ENCODE data around the gene CENPF.
"Not testable (repeated sequence)": the region's sequence is repeated elsewhere in the genome, so short reads cannot be mapped to it uniquely, and the experiment has no call there.

The CENPF gene

GRCh38 chr1:214583824-214584554 is 19.0 kb upstream of the CENPF start:
- no peak for DNase-seq

- DNase-seq, result no peak
Measured at GRCh38 chr1:214584805-214585766, 17.9 kb upstream of the CENPF start.

DNA sequence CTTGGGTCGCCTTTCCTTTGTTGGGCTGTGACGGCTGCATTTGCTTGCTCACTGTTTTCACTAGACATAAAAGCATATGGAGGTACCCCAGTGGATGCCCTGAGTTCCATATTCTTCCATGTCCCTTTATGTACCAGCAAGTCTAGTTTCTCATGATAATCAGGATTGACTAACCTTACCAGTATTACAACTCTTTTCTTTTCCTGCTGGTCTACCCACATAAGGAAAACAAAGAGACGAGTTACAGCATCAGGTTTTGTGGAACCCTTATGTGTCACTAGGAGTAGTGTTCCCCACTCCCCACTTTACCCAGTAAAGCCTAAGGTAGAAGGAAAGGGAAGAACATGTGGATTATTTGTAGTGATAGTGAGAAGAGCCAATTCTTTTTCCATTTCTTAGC is 16.4 kb upstream of the CENPF start:
- no peak for DNase-seq

- no peak for DNase-seq
Measured at GRCh38 chr1:214587165-214587564, 15.8 kb upstream of the CENPF start.

DNA sequence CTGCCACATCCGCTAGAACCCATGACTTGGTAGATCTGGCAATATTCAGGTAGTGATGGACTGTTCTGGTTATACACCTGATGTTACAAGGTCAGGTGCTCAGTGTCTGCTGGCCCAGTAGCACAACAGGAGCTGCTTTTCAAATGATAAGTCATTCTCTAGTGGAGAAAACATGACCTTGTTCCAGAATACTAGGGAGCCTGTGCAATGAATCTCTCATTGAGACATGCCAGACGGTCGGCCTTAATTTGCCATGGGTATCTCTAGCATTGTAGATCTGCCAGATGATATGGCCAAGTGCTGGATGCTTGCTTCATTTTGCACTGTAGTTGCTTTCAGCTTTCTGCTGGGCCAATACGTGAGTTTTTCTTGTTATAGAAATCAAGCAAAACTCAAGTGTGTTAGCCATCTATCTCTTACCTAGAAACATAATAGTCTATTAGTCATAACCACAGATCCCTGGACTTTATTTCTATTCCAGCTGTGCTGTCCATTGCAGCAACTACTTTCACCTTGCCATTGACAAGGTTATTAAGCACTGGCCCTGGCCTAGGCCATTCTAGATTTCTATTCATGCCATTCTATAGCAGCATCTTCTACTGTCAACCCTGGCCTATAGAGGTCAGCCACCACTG is 13.9 kb upstream of the CENPF start:
- no peak for DNase-seq

- no peak for DNase-seq
Measured at GRCh38 chr1:214590696-214591095, 12.3 kb upstream of the CENPF start.

- DNase-seq, result not testable (repeated sequence)
Measured at GRCh38 chr1:214591918-214592317, 11.1 kb upstream of the CENPF start.

DNA sequence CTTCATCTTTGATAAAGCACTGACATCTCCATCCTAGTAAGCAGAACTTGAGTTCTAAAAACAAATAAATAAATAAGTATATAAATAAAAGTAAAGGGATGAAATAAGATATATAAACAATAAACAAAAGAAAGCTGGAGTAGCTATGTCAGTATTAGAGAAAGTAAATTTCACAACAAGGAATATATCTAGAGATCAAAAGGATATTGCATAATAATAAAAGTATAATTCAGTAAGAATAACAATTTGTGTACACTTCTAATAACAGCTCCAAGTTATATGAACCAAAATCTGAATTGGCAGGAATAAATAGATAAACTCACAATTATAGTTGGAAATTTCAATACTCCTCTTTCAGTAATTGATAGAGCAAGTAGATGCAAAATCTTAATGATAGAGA is 9.8 kb upstream of the CENPF start:
- DNase-seq, result no peak

DNA sequence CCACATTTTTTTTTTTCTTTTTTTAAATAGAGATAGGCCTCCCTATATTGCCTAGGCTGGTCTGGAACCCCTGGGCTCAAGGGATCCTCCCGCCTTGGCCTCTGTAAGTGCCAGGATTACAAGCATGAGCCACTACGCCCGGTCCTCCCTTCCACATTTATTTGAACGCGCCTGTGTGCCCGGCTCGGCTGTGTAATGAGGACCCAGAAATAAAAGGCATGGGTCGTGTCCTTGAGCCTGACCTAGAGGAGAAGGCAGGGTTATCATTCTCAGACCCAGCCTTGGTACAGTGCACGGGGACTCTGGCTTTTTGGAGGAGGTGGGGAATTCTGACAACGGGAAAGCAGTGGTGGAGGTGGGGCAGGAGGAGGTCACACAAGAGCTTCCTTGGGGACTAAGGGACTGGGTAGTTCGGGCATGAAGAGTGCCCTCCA is 841 bp downstream of the CENPF start:
- no peak for DNase-seq

- no peak for DNase-seq
Measured at GRCh38 chr1:214604523-214604922, 1.5 kb downstream of the CENPF start.

DNA sequence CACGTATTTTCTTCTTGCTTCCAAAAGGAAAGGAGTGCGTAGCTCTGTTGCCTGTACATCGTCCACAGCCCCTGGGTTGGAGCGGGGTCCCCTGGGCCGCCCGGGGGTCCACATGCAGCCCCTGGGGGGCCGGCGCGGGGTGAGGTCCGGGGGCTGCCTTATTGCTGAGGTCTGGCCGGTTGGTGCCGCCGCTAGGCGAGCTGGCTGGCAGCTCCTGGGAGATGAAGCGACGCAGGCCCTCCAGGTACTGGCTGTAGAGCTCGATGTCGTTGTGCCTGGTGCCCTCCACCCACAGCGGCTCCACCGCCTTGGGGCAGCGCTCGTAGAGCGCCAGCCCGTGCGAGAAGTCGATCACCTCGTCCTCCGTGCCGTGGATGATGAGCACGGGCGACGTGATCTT is 2.5 kb downstream of the CENPF start:
- not testable (repeated sequence) for DNase-seq

GRCh38 chr1:214605933-214606925 is 3.2 kb downstream of the CENPF start:
- not testable (repeated sequence) for DNase-seq

- DNase-seq, result not testable (repeated sequence)
Measured at GRCh38 chr1:214607492-214608215, 4.7 kb downstream of the CENPF start.

DNA sequence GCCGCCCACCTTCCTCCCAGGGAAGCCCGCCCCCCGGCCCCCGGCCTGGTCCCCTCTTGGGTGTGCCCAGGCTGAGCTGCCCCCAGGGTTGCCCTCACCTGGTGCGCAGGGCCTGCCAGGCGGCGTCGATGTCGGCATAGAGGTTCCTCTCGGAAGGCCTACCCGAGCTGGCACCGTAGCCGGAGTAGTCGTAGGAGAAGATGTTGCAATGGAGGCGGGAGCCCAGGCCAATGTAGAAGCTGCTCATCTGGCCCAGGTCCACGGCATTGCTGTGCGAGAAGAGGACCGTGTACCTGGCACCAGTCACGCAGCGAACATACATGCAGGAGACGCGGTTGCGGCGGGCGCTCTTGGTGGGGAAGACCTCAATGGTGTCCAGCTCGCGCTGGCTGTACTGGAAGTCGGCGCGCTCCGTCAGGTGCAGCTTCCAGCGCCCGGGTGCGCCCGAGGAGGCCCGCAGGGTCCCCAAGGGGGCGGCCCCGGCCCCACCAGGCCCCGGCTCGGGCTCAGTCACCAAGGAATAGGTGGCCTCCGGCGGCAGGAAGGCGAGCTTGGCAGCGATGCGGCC is 5.3 kb downstream of the CENPF start:
- not testable (repeated sequence) for DNase-seq

DNA sequence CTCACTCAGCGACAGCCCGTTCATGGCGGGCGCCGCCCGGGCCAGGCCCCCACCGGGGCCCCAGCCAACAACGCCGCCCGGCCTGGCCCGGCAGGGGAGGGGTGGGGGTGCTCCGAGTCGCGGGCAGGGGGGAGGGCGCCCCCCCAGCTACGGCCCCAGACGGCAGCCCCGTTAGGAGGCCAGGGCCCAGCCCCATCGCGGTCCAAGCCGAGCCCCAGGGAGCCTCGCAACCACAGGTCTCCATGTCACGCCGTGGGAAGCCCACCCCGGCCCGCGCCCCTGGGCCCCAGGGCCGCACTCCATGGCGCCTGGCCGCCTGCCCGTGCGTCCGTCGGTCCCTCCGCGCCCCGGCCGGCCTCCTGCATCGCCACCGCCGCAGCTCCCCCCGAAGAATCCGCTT is 5.8 kb downstream of the CENPF start:
- DNase-seq, result not testable (repeated sequence)

- no peak for DNase-seq
Measured at GRCh38 chr1:214609692-214610091, 6.7 kb downstream of the CENPF start.

DNA sequence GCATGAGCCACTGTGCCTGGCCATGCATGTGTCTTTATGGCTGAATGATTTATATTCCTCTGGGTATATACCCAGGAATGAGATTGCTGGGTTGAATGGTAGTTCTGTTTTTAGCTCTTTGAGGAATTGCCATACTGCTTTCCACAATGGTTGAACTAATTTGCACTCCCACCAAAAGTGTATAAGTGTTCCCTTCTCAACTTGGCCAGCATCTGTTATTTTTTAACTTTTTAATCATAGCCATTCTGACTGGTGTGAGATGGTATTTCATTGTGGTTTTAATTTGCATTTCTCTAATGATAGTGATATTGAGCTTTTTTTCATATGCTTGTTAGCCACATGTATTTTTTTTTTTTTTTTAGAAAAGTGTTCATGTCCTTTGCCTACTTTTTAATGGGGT is 7.1 kb downstream of the CENPF start:
- not testable (repeated sequence) for DNase-seq

GRCh38 chr1:214615109-214615508 is 12.1 kb downstream of the CENPF start:
- no peak for DNase-seq

DNA sequence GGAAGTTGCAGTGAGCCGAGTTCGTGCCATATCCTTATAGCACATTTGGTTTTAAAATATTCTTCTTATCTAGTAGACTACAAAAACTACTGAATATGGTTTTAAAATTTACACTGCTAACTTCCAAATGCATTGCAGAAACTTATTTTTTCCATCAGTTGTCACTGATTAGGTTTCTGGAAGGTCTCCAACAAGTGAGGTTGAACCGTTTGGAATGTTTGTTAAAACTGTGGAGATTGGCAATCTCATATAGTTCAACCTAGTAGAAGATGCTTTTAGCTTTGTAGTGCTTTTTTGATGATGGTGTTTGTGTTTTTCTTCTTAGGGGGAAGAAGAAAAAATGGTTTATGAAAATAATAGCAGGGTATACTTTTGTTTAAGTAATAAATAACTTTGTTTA is 12.9 kb downstream of the CENPF start:
- DNase-seq, result no peak

- DNase-seq, result no peak
Measured at GRCh38 chr1:214617246-214617645, 14.3 kb downstream of the CENPF start.

- DNase-seq, result no peak
Measured at GRCh38 chr1:214617843-214618242, 14.8 kb downstream of the CENPF start.

Data from activated CD4-positive, alpha-beta T cell treated with anti-CD3 and anti-CD28 coated beads for 4 hours (primary cell).